HepG2 (cell line): ENCODE measurements around the gene ANKUB1. TPM values are rescaled to one million over a fixed set of nuclear protein-coding genes. Genes with fewer than 3 reads are reported as not detected.

Source experiments
- AHR ChIP-seq: IDR thresholded peaks from 2 replicates; pipeline ENCODE4 v1.6.1; 2018; ENCODE audit warnings: missing genetic modification reagents, missing compliant biosample characterization
- ARNTL ChIP-seq: sonication (generic); formaldehyde crosslinking; IDR thresholded peaks from 2 replicates; pipeline ENCODE4 v1.4.0; 2020; ENCODE audit warnings: mild to moderate bottlenecking, missing genetic modification reagents
- EP300 ChIP-seq, 3 experiments: sonication (generic) in 1 of 3; formaldehyde crosslinking in 1 of 3; IDR thresholded peaks; 2 replicates each; pipeline versions ENCODE4 v1.5.1 to v1.6.1; 2011 to 2020; ENCODE audit warnings: low read depth in 2 of 3, low read length in 2 of 3, borderline replicate concordance in 1 of 3, improper control_type of control experiment in 1 of 3, mild to moderate bottlenecking in 1 of 3, missing genetic modification reagents in 1 of 3, moderate library complexity in 1 of 3
- FLYWCH1 ChIP-seq: sonication (generic); formaldehyde crosslinking; IDR thresholded peaks from 2 replicates; pipeline ENCODE4 v1.8.1; 2023; ENCODE audit warnings: mild to moderate bottlenecking, missing genetic modification reagents
- FOSL1 ChIP-seq: sonication (generic); formaldehyde crosslinking; IDR thresholded peaks from 2 replicates; pipeline ENCODE4 v1.9.0; 2021; ENCODE audit warnings: missing genetic modification reagents, borderline replicate concordance
- FOXK1 ChIP-seq: sonication (generic); formaldehyde crosslinking; IDR thresholded peaks from 2 replicates; pipeline ENCODE4 v1.4.0; 2020; ENCODE audit warnings: low read depth, missing genetic modification reagents, borderline replicate concordance
- GATAD1 ChIP-seq: IDR thresholded peaks from 2 replicates; pipeline ENCODE4 v1.6.1; 2016; ENCODE audit warnings: missing genetic modification reagents, missing compliant biosample characterization
- JARID2 ChIP-seq: sonication (generic); formaldehyde crosslinking; IDR thresholded peaks from 2 replicates; pipeline ENCODE4 v1.8.1; 2023; ENCODE audit warnings: missing genetic modification reagents, inconsistent platforms; ENCODE audit not compliant: insufficient replicate concordance
- MLLT10 ChIP-seq: sonication (generic); formaldehyde crosslinking; IDR thresholded peaks from 2 replicates; pipeline ENCODE4 v1.4.0; 2020; ENCODE audit warnings: missing genetic modification reagents
- NFYB ChIP-seq: sonication (generic); formaldehyde crosslinking; IDR thresholded peaks from 2 replicates; pipeline ENCODE4 v1.4.0; 2020; ENCODE audit warnings: missing genetic modification reagents
- RXRB ChIP-seq: IDR thresholded peaks from 2 replicates; pipeline ENCODE4 v1.6.1; 2016; ENCODE audit warnings: borderline replicate concordance, missing genetic modification reagents, missing compliant biosample characterization
- TCF7 ChIP-seq: sonication (generic); IDR thresholded peaks from 2 replicates; pipeline ENCODE4 v1.6.1; 2016; ENCODE audit warnings: antibody characterized with exemption, low read depth
- ZNF101 ChIP-seq: sonication (generic); formaldehyde crosslinking; IDR thresholded peaks from 2 replicates; pipeline ENCODE4 v1.4.0; 2020; ENCODE audit warnings: mild to moderate bottlenecking, low read depth, missing genetic modification reagents, borderline replicate concordance
- ZNF143 ChIP-seq: sonication (generic); formaldehyde crosslinking; IDR thresholded peaks from 2 replicates; pipeline ENCODE4 v1.4.0; 2020; ENCODE audit warnings: missing genetic modification reagents
- ZNF362 ChIP-seq: sonication (generic); formaldehyde crosslinking; IDR thresholded peaks from 2 replicates; pipeline ENCODE4 v1.4.0; 2020; ENCODE audit warnings: missing genetic modification reagents, mild to moderate bottlenecking, borderline replicate concordance
- ZNF563 ChIP-seq: sonication (generic); formaldehyde crosslinking; IDR thresholded peaks from 2 replicates; pipeline ENCODE4 v1.8.0; 2022; ENCODE audit warnings: mild to moderate bottlenecking, moderate library complexity, missing genetic modification reagents
- ZNF609 ChIP-seq: sonication (generic); formaldehyde crosslinking; IDR thresholded peaks from 2 replicates; pipeline ENCODE4 v1.4.0; 2020; ENCODE audit warnings: mild to moderate bottlenecking, missing genetic modification reagents, borderline replicate concordance
- ZNF652 ChIP-seq: IDR thresholded peaks from 2 replicates; pipeline ENCODE4 v1.6.1; 2016; ENCODE audit warnings: low read depth, borderline replicate concordance
- ZUFSP ChIP-seq: sonication (generic); formaldehyde crosslinking; IDR thresholded peaks from 2 replicates; pipeline ENCODE4 v1.9.0; 2021; ENCODE audit warnings: missing genetic modification reagents, mild to moderate bottlenecking, borderline replicate concordance
- polyA plus RNA-seq, 8 experiments: library from polyadenylated mRNA; depleted of rRNA in 3 of 8; stranded (reverse) in 7 of 8; unstranded in 1 of 8; fragments of >200 nt; fragmentation: Illumina TruSeq in 4 of 8; extraction: Trizol in 4 of 8; gene quantifications; 2 replicates each; pipeline versions ENCODE4 v1.2.1 to v1.2.3, GENCODE V29; 2011 to 2016; ENCODE audit warnings: low read depth in 4 of 8, missing spikeins in 1 of 8, mixed read lengths in 1 of 8; ENCODE audit not compliant: insufficient read depth in 1 of 8
- total RNA-seq, 5 experiments: library from RNA; depleted of rRNA; stranded (reverse); fragments of >200 nt; fragmentation: Illumina TruSeq; extraction: Trizol; gene quantifications; 2 replicates each; pipeline ENCODE4 v1.2.3, GENCODE V29; 2016; ENCODE audit warnings: low read depth in 1 of 5

ANKUB1 gene
- total and polyA plus RNA-seq, 2 of the 13 experiments (the other 11 are each of a cell fraction or from before 2014, with no cell fraction given): not detected

GRCh38 chr3:149813367-149814281, 21.3 kb upstream of the ANKUB1 start (continued):
- TF ChIP-seq ZNF362 (CRISPR knock-in tag): no peak
- TF ChIP-seq EP300 (IDR thresholded peaks at IDR 0.05; ENCODE audit: low read depth in 2 of 2, low read length in 2 of 2): no peak
- no peak for TF ChIP-seq EP300 (CRISPR knock-in tag; IDR thresholded peaks at IDR 0.05; ENCODE audit: borderline replicate concordance)
- TF ChIP-seq ZNF652 (CRISPR knock-in tag): peak; percentile 80
- no peak for TF ChIP-seq FOXK1 (CRISPR knock-in tag)
- no peak for TF ChIP-seq JARID2
- no peak for TF ChIP-seq FLYWCH1
- no peak for TF ChIP-seq ZUFSP (CRISPR knock-in tag)
- no peak for TF ChIP-seq ZNF101 (CRISPR knock-in tag)
- no peak for TF ChIP-seq AHR (CRISPR knock-in tag)
- no peak; the same call in 1 of the 2 replicates for TF ChIP-seq ZNF609
- no peak for TF ChIP-seq ZNF143 (CRISPR knock-in tag)
- no peak for TF ChIP-seq TCF7
- TF ChIP-seq ARNTL: no peak
- no peak for TF ChIP-seq NFYB (CRISPR knock-in tag)
- TF ChIP-seq FOSL1 (CRISPR knock-in tag): no peak
- TF ChIP-seq ZNF563 (CRISPR knock-in tag): no peak
- no peak for TF ChIP-seq RXRB (CRISPR knock-in tag)
- no peak for TF ChIP-seq MLLT10 (CRISPR knock-in tag)
- no peak for TF ChIP-seq GATAD1
